Measurements from ENCODE around the gene EPB41L2.

Gene EPB41L2

DNA sequence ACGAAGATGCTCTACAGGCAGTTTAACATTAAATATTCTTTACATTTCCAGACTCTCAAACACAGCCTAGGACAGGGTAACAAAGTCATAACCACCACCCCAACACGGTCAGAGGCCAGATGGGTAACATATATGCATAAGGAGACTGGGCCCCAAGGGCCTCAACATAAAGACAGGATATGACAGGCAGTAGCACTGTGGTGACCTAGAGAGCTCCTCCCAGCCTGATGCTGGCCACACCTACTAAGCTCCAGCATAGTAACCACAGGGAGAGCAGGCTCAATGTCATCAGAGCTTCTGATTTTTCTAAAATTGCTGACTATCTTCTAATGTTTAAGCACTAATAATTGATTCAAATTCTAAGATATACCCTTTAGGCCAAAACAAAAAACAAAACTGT, 214.1 kb downstream of the EPB41L2 start:
- H3K4me3 ChIP-seq (ENCODE audit: control insufficient read depth, low read depth, low read length) = no peak overlapping the region
- TF ChIP-seq, protein P1, sequence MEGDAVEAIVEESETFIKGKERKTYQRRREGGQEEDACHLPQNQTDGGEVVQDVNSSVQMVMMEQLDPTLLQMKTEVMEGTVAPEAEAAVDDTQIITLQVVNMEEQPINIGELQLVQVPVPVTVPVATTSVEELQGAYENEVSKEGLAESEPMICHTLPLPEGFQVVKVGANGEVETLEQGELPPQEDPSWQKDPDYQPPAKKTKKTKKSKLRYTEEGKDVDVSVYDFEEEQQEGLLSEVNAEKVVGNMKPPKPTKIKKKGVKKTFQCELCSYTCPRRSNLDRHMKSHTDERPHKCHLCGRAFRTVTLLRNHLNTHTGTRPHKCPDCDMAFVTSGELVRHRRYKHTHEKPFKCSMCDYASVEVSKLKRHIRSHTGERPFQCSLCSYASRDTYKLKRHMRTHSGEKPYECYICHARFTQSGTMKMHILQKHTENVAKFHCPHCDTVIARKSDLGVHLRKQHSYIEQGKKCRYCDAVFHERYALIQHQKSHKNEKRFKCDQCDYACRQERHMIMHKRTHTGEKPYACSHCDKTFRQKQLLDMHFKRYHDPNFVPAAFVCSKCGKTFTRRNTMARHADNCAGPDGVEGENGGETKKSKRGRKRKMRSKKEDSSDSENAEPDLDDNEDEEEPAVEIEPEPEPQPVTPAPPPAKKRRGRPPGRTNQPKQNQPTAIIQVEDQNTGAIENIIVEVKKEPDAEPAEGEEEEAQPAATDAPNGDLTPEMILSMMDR (conservative IDR thresholded peaks at IDR 0.05; ENCODE audit: control insufficient read depth, insufficient read depth, low read depth, low read length) = no peak
- DNase-seq (ENCODE audit: low read depth) = peak; percentile 8

DNA sequence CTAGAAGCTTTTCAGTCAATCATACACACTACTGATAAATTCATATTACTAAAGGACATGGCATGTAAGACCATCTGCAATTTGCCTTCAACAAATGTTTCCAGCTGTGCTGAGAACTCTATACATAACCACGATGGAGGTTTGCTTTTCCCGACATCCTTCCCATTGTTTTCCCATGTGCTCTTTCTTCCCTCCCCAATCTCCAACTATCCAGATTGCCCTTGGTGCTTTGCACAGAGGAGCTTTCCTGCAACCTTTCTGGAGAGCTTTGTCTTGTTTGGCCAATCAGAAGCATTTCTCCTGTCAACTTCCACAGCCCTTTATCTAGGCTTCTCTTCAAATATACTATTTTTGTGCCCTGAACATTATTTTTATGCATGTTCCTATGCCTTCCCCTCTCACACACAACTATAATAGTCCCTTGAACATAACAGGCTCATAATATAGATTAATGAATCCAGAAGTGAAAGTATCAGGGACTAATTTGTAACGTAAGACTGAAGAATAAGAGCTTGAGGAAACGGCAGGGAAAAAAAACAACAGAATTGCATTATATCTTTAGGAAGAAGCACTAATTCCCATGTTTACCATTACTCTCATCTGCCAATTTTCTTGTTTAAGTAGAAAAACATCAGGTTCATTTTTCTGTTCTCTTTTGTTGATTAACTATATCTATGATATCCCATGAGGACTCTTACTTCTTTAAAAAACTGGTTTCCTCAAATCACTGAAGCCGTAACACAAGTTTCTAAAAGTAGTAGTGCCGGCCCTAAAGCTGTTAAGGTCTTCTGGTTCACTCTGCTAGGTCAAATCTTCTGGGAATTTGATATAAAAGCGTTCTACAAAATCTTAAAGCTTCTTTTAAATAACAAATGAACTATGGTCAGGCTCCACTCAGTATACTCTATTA, 215.8 kb downstream of the EPB41L2 start:
- TF ChIP-seq, protein P1 (conservative IDR thresholded peaks at IDR 0.05; ENCODE audit: control insufficient read depth, insufficient read depth, low read depth, low read length) = no peak
- no peak for DNase-seq (ENCODE audit: low read depth)
- no peak overlapping the region for H3K4me3 ChIP-seq (ENCODE audit: control insufficient read depth, low read depth, low read length)

DNA sequence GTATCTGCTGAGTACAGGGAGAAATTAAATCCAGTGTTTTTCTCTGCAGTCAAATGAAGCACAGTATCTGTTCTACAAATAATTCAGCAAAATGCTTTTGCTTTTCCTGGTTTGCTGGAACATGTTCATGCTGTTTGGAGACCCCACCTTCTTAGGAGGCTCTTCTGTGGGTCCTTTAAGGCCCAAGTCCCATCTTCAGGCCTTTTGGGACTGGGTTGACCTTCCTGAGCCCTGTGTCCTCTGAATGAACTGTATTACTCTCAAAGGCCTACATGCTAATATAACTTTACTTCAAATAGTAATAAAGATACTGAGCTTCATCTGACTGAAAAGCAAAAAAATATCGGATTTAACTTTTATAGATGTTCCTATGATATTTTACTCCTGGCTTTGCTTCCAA, 216.5 kb downstream of the EPB41L2 start:
- TF ChIP-seq, protein P1 (conservative IDR thresholded peaks at IDR 0.05; ENCODE audit: control insufficient read depth, insufficient read depth, low read depth, low read length) = no peak
- no peak for DNase-seq (ENCODE audit: low read depth)
- H3K4me3 ChIP-seq (ENCODE audit: control insufficient read depth, low read depth, low read length) = no peak overlapping the region

DNA sequence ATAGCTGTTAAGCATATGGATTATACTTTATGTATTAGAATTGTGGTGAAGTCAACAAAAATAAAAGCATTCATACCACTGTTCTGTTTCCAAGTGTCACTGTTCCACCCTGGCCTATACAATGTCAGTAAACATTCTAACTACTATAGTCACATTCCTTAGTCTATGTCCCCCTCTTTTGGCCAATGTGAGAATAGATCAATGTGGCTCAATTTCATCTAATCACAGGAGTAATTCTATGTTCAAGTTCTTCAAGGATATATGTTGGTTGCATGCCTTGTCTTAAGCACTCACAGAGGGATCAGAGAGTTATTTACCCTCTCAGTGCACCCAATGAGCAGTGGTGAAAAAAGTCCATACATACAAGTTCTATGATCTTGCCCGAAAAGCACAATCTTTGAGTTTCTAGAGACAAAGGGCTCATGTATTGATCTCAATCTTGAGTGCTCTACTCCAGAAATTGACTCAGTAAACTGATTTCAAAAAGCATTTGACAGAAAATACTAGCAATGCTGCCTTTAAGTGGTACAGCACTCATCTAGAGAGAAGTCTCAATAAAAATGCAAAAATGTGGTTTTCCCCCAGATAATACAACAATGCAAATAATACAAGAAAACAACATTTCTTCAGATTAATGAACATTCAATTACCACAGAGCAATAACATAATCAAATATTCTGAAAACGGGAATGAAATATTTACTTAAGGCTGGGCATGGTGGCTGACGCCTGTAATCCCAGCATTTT, 219.3 kb downstream of the EPB41L2 start:
- H3K4me3 ChIP-seq (ENCODE audit: control insufficient read depth, low read depth, low read length) = no peak overlapping the region
- DNase-seq (ENCODE audit: low read depth) = peak; percentile 54
- TF ChIP-seq, protein P1 (conservative IDR thresholded peaks at IDR 0.05; ENCODE audit: control insufficient read depth, insufficient read depth, low read depth, low read length) = peak; percentile 56

DNA sequence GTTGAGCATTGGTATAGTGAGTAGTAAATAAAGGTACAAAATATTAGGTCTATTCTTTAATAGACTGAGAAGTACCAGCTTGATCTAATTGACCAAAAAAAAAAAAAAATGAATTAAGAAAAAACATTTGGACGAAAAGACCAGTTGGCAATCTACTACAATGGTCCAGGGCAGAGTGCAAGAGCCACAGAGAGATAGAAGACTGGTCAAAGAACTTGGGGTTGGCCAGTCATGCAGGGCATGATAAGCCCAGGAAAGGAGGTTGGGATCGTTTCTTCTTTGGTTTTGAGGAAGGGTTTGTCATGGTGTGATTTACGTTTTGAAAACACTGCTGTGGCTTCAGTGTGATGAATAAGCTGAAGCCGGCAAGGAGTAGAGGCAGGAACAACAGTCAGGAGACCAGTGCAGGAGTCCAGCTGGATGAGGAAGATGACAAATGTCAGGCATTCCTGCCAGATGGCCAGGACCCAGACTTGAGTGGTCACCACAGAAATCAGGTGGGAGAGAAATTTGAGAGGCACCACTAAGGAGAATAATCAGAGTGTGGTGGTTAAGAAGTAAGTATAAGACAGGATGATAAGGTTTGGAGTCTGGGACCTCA, 221.8 kb downstream of the EPB41L2 start:
- TF ChIP-seq, protein P1 (conservative IDR thresholded peaks at IDR 0.05; ENCODE audit: control insufficient read depth, insufficient read depth, low read depth, low read length) = no peak
- H3K4me3 ChIP-seq (ENCODE audit: control insufficient read depth, low read depth, low read length) = no peak overlapping the region
- peak; percentile 71 for DNase-seq (ENCODE audit: low read depth)

DNA sequence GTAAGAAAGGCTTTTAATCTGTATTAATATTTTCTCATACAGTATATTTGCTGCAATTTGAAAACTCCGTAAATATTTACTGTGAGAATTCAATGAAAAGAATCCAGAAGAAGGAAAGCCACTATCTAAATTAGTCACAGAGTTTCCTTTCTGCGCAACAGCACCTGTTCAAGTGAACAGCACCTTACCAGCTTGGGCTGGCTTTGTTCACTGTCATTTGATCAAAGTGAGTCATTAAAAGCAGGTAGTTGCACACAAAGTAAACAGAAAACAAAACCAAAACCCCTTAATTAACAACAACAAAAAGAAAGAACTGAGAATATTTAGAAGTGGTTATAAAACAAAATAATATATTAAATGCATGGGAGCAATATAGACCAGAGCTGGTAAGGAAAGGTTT, 223.0 kb downstream of the EPB41L2 start:
- no peak for DNase-seq (ENCODE audit: low read depth)
- TF ChIP-seq, protein P1 (conservative IDR thresholded peaks at IDR 0.05; ENCODE audit: control insufficient read depth, insufficient read depth, low read depth, low read length) = no peak
- H3K4me3 ChIP-seq (ENCODE audit: control insufficient read depth, low read depth, low read length) = no peak overlapping the region

Measured in fibroblast of mammary gland (primary cell).